ENCODE data around the gene COX5B.
"Not testable (repeated sequence)": the region's sequence is repeated elsewhere in the genome, so short reads cannot be mapped to it uniquely, and the experiment has no call there.

Gene COX5B

GRCh38 chr2:97645695-97646629 lies at the start of gene COX5B:
COX5B (plus strand) TSS chr2:97646062; CDS start chr2:97646087, 25 bp downstream.
- H4K20me1 ChIP-seq = peaks cover 0 to 12% (median 0%) of the 10 kb centered on the region in 11 experiments; a peak in 2 of 22 replicates
- H3K9ac ChIP-seq = peak within 1 kb of the TSS; percentile 94 to 99 (median 98)
- no peaks in the 10 kb centered on the region for H3K9me3 ChIP-seq (replicated peaks in 1 of 11)
- peak within 1 kb of the TSS; percentile 89 to 100 (median 98) for H3K4me3 ChIP-seq
- H3K27ac ChIP-seq = peak within 1 kb of the TSS; percentile 89 to 99 (median 96)
- no peaks in the 10 kb centered on the region for H3K27me3 ChIP-seq
- H3K4me2 ChIP-seq = peak within 1 kb of the TSS; percentile 84 to 95 (median 93)
- peaks cover 33 to 43% (median 40%) of the 10 kb centered on the region in 11 experiments for H3K36me3 ChIP-seq
- H3K4me1 ChIP-seq = peaks cover 21 to 34% (median 29%) of the 10 kb centered on the region in 10 experiments
- TF ChIP-seq Cebpa-rat (IDR thresholded peaks at IDR 0.05) = no peak

- not testable (repeated sequence) for H3K4me3 ChIP-seq; H3K36me3 ChIP-seq; H3K4me1 ChIP-seq; H4K20me1 ChIP-seq; H3K4me2 ChIP-seq; H3K27me3 ChIP-seq; H3K9me3 ChIP-seq (replicated peaks in 1 of 11); H3K27ac ChIP-seq; H3K9ac ChIP-seq
Measured at GRCh38 chr2:97596180-97596579, 49.7 kb upstream of the COX5B start.

DNA sequence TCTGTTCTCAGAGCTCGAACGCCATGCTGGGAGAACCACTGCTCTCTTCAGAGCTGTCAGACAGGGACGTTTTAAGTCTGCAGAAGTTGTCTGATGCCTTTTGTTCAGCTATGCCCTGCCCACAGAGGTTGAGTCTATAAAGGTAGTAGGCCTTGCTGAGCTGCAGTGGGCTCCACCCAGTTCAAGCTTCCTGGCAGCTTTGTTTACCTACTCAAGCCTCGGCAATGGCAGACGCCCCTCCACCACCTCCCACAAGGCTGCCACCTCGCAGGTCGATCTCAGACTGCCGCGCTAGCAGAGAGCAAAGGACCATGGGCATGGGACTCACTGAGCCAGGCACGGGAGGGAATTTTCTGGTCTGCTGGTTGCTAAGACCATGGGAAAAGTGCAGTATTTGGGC lies 44.3 kb upstream of the COX5B start:
- H3K4me1 ChIP-seq = peaks cover 0 to 21% (median 2%) of the 10 kb centered on the region in 10 experiments; a peak in 6 of 20 replicates
- H3K4me3 ChIP-seq; H3K36me3 ChIP-seq; H4K20me1 ChIP-seq; H3K27me3 ChIP-seq; H3K27ac ChIP-seq; H3K9ac ChIP-seq; H3K4me2 ChIP-seq; H3K9me3 ChIP-seq (replicated peaks in 1 of 11): not testable (repeated sequence)

GRCh38 chr2:97605109-97605508 lies 40.8 kb upstream of the COX5B start:
- not testable (repeated sequence) for H3K27me3 ChIP-seq; H3K36me3 ChIP-seq; H3K4me3 ChIP-seq; H3K27ac ChIP-seq; H4K20me1 ChIP-seq; H3K9me3 ChIP-seq (replicated peaks in 1 of 11); H3K9ac ChIP-seq
- Histone ChIP-seq H3K4me2 (peak overlapping the region in 1 of 11 experiments; percentile 30; a peak in 2 of 22 replicates), H3K4me1 (peaks cover 0 to 21% (median 2%) of the 10 kb centered on the region in 10 experiments; a peak in 6 of 20 replicates)

GRCh38 chr2:97605524-97606339 lies 40.1 kb upstream of the COX5B start:
- not testable (repeated sequence) for H3K9ac ChIP-seq; H3K9me3 ChIP-seq (replicated peaks in 1 of 11); H4K20me1 ChIP-seq; H3K27ac ChIP-seq; H3K27me3 ChIP-seq; H3K36me3 ChIP-seq; H3K4me3 ChIP-seq
- peaks cover 0 to 21% (median 2%) of the 10 kb centered on the region in 10 experiments; a peak in 6 of 20 replicates for H3K4me1 ChIP-seq
- H3K4me2 ChIP-seq = peak overlapping the region in 1 of 11 experiments; percentile 30; a peak in 2 of 22 replicates

- H3K9ac ChIP-seq; H3K4me3 ChIP-seq; H3K27ac ChIP-seq; H3K9me3 ChIP-seq (replicated peaks in 1 of 11); H3K27me3 ChIP-seq; H3K36me3 ChIP-seq; H4K20me1 ChIP-seq; H3K4me2 ChIP-seq: not testable (repeated sequence)
- H3K4me1 ChIP-seq = peaks cover 0 to 15% (median 0%) of the 10 kb centered on the region in 10 experiments; a peak in 5 of 20 replicates
Measured at GRCh38 chr2:97608745-97609144, 37.1 kb upstream of the COX5B start.

GRCh38 chr2:97611895-97612294 lies 34.0 kb upstream of the COX5B start:
- not testable (repeated sequence) for H3K27me3 ChIP-seq; H4K20me1 ChIP-seq; H3K36me3 ChIP-seq; H3K4me2 ChIP-seq; H3K4me1 ChIP-seq; H3K4me3 ChIP-seq; H3K9ac ChIP-seq; H3K27ac ChIP-seq; H3K9me3 ChIP-seq (replicated peaks in 1 of 11)

- not testable (repeated sequence) for H3K9me3 ChIP-seq (replicated peaks in 1 of 11); H4K20me1 ChIP-seq; H3K9ac ChIP-seq; H3K36me3 ChIP-seq; H3K27ac ChIP-seq; H3K4me3 ChIP-seq; H3K27me3 ChIP-seq; H3K4me2 ChIP-seq
- H3K4me1 ChIP-seq = peaks cover 0 to 22% (median 3%) of the 10 kb centered on the region in 10 experiments; a peak in 10 of 20 replicates
Measured at GRCh38 chr2:97615746-97616145, 30.1 kb upstream of the COX5B start.

DNA sequence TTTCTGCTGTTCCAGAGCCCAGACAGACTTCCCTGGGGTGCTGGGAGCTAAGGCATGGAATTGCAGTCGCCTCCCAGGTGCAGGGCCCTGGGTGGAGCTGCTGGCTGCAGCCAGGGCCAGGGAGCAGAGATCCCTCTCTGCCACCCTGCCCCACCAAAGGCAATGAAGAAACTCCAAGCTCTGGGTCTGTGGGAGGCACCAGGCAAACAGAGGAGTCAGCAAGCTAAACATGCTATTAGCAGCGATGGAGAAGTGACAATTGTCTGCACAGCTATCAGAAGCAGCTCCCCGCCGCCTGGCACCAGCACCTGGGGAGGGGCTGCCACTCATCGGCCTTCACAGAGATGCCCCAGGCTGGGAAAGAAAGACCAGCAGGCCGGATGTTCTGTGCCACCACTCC lies 28.0 kb upstream of the COX5B start:
- Histone ChIP-seq H3K9me3 (replicated peaks in 1 of 11) (no peaks in the 10 kb centered on the region), H3K4me3 (no peak overlapping the region), H3K36me3 (no peaks in the 10 kb centered on the region), H3K9ac (no peak overlapping the region), H3K27me3 (no peaks in the 10 kb centered on the region), H3K27ac (no peak overlapping the region), H3K4me2 (peak overlapping the region in 1 of 11 experiments; percentile 1; a peak in 3 of 22 replicates), H3K4me1 (peaks cover 1 to 22% (median 4%) of the 10 kb centered on the region in 10 experiments; a peak in 19 of 20 replicates), H4K20me1 (no peaks in the 10 kb centered on the region)
- no peak for TF ChIP-seq Cebpa-rat (IDR thresholded peaks at IDR 0.05)

GRCh38 chr2:97618939-97619827 lies 26.7 kb upstream of the COX5B start:
- H4K20me1 ChIP-seq; H3K36me3 ChIP-seq; H3K27me3 ChIP-seq; H3K9me3 ChIP-seq (replicated peaks in 1 of 11); H3K9ac ChIP-seq; H3K4me3 ChIP-seq: not testable (repeated sequence)
- H3K27ac ChIP-seq = peak overlapping the region in 2 of 11 experiments; percentile 29; a peak in 4 of 22 replicates
- H3K4me2 ChIP-seq = peak overlapping the region in 5 of 11 experiments; percentile 56 to 68 (median 61); a peak in 10 of 22 replicates
- H3K4me1 ChIP-seq = peaks cover 6 to 22% (median 11%) of the 10 kb centered on the region in 10 experiments; a peak in 19 of 20 replicates

DNA sequence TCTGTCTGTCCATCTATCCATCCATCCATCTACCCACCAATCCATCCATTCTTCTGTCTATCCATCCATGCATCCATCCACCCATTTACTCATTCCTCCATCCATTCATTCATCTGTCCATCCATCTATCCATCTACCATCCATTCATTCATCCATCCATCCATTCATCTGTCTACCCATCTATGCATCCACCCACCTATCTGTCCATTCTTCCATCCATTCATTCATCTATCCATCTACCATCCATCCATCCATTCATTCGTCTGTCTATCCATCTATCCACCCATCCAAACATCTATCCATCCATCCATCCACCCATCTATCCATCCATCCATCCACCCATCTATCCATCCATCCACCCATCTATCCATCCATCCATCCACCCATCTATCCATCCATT lies 25.4 kb upstream of the COX5B start:
- not testable (repeated sequence) for H3K9ac ChIP-seq; H3K36me3 ChIP-seq; H3K27me3 ChIP-seq; H3K27ac ChIP-seq; H3K4me2 ChIP-seq; H3K4me3 ChIP-seq; H4K20me1 ChIP-seq; H3K9me3 ChIP-seq (replicated peaks in 1 of 11)
- H3K4me1 ChIP-seq = peaks cover 6 to 22% (median 11%) of the 10 kb centered on the region in 10 experiments; a peak in 19 of 20 replicates

- H4K20me1 ChIP-seq; H3K4me3 ChIP-seq; H3K36me3 ChIP-seq; H3K9me3 ChIP-seq (replicated peaks in 1 of 11); H3K27me3 ChIP-seq; H3K27ac ChIP-seq; H3K9ac ChIP-seq: not testable (repeated sequence)
- Histone ChIP-seq H3K4me1 (peaks cover 6 to 31% (median 13%) of the 10 kb centered on the region in 10 experiments; a peak in 19 of 20 replicates), H3K4me2 (peak overlapping the region in 8 of 11 experiments; percentile 5 to 43 (median 30); a peak in 12 of 22 replicates)
Measured at GRCh38 chr2:97622976-97623375, 22.9 kb upstream of the COX5B start.
